ENCODE data around the gene METTL21A. TPM values are rescaled to one million over a fixed set of nuclear protein-coding genes. Genes with fewer than 3 reads are reported as not detected.
"Not testable (repeated sequence)": the region's sequence is repeated elsewhere in the genome, so short reads cannot be mapped to it uniquely, and the experiment has no call there.

METTL21A gene
- polyA plus RNA-seq (ENCODE audit: insufficient read length in 3 of 3): 10 to 100 TPM; 29.6 to 33.1 (median 30.5) TPM

DNA sequence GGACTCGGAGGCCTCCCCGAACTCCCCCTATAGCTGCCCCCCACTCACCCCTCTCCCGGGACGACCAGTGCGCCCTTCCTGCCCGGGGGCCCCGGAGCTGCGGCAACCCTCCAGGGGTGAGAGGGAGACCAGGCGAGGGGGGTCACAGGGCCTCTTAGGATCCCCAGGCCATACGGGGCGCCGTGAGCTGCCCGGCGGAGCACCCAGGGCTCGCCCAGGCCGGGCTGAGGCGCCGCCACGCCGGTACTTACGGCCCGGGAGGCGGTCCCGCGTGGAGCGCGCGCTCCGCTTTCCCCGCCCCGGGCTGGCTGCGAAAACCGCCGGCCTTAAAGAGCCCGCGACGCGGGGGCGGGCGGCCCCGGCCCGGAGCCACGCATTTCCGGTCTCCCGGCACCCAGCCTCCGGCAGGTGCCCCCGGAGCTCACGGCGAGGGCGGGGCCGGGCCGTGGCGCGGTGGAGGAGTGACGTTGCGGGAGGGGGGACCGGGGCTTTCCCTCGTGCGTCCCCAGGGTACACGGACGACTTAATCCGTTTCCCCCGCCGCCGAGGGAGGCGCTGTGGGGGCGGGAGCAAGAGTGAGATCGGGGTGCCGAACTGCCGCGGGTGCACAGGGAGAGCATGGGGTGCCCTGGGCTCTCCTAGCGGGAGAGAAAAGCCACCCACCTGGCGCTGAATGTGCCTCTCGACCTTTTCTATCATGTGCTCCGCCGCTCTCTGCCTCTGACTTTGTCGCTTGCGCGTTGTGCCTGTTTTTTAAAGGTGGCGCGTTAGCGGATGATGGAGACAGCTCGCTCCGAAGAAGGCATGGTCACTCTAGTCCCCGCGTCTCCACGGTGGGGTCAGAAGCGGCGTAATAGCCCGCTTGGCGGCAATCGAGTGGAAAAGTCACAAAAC lies at the start of gene METTL21A:
TSS of gene METTL21A (minus strand) at position 381 of the 894 bp plus-strand sequence. CDS start 1,019 bp downstream, outside the sequence.
- DNase-seq (ENCODE audit: low read depth in 3 of 3, low spot score in 2 of 3): peak; percentile 64 to 67 (median 66)

DNA sequence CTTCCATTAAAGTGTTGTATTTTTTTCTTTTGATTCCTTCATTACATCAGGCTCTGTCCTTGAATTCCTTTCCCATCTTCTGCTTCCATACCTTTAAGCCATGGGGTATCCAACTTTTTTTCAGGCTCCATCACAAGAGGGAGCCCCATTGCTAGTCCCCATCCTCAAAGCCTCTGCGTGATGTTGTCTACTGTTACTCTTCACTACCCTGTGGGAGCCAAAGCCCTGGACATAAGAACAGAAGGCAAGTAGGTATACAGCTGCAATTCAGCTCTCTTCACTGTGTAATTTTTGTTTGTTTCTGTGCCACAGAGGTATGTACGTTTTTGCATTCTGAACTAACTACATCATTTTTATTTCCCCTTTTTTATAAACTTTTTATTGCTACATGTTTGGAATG lies 49.6 kb upstream of the METTL21A start:
- no peak for DNase-seq (ENCODE audit: low read depth in 3 of 3, low spot score in 2 of 3)

DNA sequence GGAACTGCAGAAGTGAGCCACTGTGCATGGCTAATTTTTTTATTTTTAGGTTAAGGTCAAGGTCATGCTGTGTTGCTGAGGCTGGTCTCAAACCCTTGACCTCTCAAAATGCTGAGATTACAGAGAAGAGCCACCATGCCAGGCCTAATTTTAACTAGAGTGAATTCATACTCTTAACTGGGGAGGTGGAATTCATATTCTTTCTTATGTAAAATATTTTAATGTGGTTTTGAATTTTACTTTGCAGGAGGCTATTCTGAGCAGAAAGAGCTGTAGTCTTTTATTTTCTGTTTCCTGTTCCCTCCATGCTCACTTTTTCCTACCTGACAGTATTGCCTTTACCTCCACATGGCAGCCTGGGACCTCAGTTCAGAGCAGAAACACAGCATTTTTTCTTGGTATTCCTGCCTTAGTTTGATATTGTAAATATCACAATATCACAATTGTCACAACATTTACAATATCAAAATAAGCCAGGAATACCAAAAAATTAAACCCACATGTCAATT lies 49.1 kb upstream of the METTL21A start:
- no peak for DNase-seq (ENCODE audit: low read depth in 3 of 3, low spot score in 2 of 3)

DNA sequence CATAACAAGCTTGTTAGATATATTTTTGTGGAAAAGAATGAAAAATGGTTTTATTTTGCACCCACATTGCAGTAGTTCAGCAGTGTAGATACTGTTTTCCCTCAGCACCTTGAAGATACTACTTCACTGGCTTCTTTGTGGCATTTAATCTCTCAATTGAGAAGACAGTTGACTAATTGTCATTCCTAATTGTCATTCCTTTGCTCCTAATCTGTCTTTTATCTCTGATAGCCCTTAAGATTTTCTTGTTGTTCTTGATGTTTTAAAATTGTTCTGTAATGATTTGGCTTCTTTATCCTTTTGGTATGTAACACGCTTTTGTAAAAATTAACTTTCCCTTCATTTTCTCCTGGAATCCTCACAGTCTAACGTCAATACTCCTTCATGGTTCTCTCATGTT lies 48.2 kb upstream of the METTL21A start:
- no peak for DNase-seq (ENCODE audit: low read depth in 3 of 3, low spot score in 2 of 3)

DNA sequence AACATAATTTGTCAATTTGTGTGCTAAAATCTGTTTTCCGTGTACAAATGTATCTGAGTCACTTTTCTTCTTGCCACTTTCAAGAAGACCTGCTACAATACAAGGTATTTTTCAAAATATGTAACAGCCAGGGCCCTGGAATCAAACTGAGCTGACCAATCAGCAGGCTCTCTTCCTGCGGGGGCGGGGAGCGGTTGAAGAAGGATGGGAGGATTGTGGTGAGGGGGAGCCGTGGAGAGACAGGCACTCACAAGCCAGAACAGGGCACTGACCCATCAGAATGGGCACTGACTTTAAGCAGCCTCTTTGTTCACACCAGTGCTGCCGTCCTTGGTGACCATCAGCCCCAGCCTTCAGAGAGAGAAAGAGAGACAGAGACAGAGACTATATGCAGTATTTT lies 45.7 kb upstream of the METTL21A start:
- DNase-seq (ENCODE audit: low read depth in 3 of 3, low spot score in 2 of 3): no peak

- DNase-seq (ENCODE audit: low read depth in 3 of 3, low spot score in 2 of 3): no peak
Observed at GRCh38 chr2:207663870-207664545, 38.8 kb upstream of the METTL21A start.

GRCh38 chr2:207662203-207662602 lies 37.0 kb upstream of the METTL21A start:
- no peak for DNase-seq (ENCODE audit: low read depth in 3 of 3, low spot score in 2 of 3)

DNA sequence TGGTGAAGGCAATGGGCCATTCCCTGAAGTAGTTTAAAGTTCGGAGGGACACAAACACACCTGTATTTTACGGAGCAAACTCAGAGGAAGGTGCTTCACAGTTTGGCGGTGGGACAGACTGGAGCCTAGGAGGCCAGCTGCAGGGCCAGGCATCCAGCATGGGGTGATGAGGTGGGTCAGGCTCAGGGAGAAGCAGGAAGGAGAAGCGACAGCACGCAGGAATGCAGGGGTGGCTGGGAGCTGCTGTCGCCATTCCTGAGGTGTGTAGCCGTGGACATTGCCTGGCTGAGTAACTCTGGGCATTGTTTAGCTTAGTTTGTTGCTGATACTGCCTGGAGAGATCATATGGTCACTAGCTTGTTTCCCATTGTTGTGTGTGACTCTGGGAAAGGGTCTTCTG lies 35.8 kb upstream of the METTL21A start:
- DNase-seq (ENCODE audit: low read depth in 3 of 3, low spot score in 2 of 3): no peak

- DNase-seq (ENCODE audit: low read depth in 3 of 3, low spot score in 2 of 3): no peak
Observed at GRCh38 chr2:207658156-207658555, 33.0 kb upstream of the METTL21A start.

DNA sequence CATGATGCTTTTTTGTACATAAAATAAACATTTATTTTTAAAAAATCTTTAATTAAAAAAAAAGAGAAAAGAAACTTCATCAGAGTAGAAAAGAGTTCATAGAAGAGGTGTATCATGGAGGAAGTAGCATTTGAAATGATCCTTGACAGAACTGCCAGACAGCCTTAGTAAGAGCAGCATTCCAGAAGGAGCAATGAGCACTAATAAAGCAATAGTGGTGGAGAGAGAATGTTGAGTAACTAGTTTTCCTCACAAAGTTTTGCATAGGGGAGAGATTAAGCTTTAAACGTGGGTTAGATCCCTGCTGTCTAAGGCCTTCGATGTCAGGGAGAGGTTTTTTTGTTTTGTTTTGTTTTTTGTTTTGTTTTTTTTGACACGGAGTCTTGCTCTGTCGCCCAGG lies 29.8 kb upstream of the METTL21A start:
- DNase-seq (ENCODE audit: low read depth in 3 of 3, low spot score in 2 of 3): no peak

GRCh38 chr2:207646582-207646981 lies 21.4 kb upstream of the METTL21A start:
- not testable (repeated sequence) for DNase-seq (ENCODE audit: low read depth in 3 of 3, low spot score in 2 of 3)

GRCh38 chr2:207643892-207644291 lies 18.7 kb upstream of the METTL21A start:
- DNase-seq (ENCODE audit: low read depth in 3 of 3, low spot score in 2 of 3): no peak

DNA sequence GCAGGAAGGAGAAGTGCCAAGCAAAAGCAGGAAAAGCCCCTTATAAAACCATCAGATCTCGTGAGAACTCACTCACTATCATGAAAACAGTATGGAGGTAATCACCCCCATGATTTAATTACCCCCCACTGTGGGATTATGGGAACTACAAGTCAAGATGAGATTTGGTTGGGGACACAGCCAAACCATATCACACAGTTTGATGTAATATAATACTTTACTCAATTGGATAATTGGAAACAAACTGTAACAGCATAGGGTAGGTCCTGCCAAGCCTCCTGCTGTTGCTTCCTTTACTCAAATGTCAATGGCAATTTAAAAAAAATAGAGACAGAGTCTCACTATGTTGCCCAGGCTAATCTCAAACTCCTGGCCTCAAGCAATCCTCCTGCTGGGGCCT lies 15.5 kb upstream of the METTL21A start:
- no peak for DNase-seq (ENCODE audit: low read depth in 3 of 3, low spot score in 2 of 3)

GRCh38 chr2:207640160-207640559 lies 15.0 kb upstream of the METTL21A start:
- DNase-seq (ENCODE audit: low read depth in 3 of 3, low spot score in 2 of 3): no peak

DNA sequence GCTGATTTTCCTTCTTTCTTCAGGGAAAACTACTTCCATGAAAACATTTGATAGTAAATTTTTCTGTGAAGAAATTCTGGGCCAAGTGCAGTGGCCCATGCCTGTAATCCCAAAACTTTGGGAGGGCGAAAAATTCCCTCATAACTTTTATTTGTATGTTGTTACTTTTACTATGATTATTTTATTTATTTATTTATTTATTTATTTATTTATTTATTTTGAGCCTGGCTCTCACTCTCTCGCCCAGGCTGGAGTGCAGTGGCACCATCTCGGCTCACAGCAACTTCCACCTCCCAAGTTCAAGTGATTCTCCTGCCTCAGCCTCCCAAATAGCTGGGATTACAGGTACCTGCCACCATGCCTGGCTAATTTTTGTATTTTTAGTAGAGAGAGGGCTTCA lies 14.1 kb upstream of the METTL21A start:
- not testable (repeated sequence) for DNase-seq (ENCODE audit: low read depth in 3 of 3, low spot score in 2 of 3)

DNA sequence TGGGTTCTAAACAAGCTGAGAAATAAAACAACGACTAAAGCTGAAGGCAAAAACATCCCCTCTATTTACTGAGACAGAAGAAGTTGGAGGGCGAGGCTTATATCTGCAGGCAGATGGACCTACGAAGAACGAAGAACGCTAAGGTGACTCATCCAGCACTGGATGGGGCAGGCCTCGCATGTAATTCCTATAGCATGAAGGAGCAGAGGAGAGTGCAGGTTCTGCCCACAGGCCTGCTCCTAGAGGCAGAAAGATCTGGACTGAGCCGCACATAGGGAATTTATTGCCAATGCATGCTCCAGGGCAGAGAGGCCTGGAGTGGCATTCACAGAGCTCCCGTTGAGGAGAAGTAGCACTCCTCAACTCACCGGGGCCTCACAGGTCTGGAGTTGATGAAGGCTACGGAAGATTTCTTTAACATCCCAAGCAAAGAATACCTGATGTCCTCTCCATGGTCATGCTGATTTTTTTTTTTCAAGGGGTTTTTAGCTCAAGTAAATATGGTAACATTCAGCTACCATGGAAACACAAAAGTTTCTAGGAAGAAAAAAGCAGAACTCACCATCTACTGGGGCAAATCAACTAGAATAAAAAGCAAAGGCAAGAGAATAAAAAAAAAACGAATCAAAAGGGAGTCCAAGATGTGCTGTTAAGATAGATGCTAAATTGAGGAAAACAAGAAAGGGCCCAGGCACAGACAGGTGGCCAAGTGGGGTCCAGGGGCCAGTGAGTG lies 10.4 kb upstream of the METTL21A start:
- DNase-seq (ENCODE audit: low read depth in 3 of 3, low spot score in 2 of 3): no peak

DNA sequence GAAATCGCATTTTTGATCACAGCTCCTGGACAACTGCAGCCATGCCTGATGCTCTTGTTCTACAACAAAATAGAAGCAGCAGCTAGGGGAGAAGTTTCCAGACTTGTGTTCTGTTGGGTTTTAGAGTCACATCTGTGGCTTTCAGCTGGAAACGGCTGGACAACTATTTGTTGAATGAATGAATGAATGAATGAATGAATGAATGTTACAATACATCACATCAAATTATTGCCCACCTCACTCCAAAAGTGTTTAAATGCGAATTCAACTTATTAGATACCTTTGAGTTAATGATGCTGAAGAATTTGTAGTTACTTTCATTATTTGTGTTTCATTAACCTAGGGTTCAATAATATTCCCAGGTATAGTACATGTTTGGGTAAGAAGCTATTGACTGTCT lies 8.5 kb upstream of the METTL21A start:
- no peak for DNase-seq (ENCODE audit: low read depth in 3 of 3, low spot score in 2 of 3)

- no peak for DNase-seq (ENCODE audit: low read depth in 3 of 3, low spot score in 2 of 3)
Observed at GRCh38 chr2:207632575-207633493, 7.6 kb upstream of the METTL21A start.

DNA sequence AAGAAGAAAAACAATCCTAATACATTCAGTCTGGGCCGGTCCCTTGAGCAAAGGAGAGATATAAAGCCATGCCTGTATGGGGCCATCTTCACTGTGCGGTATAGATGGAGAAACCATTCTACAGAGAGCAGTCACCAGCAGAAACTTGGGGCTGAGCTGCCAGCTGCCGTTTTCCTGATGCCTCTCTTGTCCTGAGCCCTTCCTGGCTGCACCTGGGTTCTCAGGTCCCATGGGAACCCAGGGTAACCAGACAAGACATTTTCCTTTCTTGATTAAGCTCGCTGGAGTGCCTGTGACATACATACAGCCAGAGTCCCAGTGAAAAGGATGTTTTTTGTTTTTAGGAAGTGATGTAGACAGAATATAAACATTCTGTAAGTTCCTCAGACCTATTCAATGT lies 5.3 kb upstream of the METTL21A start:
- no peak for DNase-seq (ENCODE audit: low read depth in 3 of 3, low spot score in 2 of 3)

GRCh38 chr2:207629553-207629952 lies 4.4 kb upstream of the METTL21A start:
- DNase-seq (ENCODE audit: low read depth in 3 of 3, low spot score in 2 of 3): no peak

Measured in right renal cortex interstitium (tissue), 3 donors.